Measurements from ENCODE around the gene AIG1.
"Not testable (repeated sequence)": the region's sequence is repeated elsewhere in the genome, so short reads cannot be mapped to it uniquely, and the experiment has no call there.

GRCh38 chr6:143082274-143082673 lies 21.6 kb downstream of the AIG1 start:
- not testable (repeated sequence) for TF ChIP-seq CTCF (IDR thresholded peaks at IDR 0.05; ENCODE audit: low read length); EZH2 (IDR thresholded peaks at IDR 0.05; ENCODE audit: borderline replicate concordance, low read length)

Measured in OCI-LY1 (cell line).